ENCODE results near the gene EPHB6. TPM values are rescaled to one million over a fixed set of nuclear protein-coding genes. Genes with fewer than 3 reads are reported as not detected.

Gene EPHB6
- polyA plus RNA-seq, 3 donors = 17.3 to 23.9 (median 23.5) TPM

- no peak for DNase-seq (ENCODE audit: extremely low read depth in 1 of 11, low read depth in 9 of 11, low spot score in 4 of 11)
Measured at GRCh38 chr7:142910031-142910433, 55.2 kb downstream of the EPHB6 start.

GRCh38 chr7:142910481-142910880 lies 55.6 kb downstream of the EPHB6 start:
- DNase-seq (ENCODE audit: extremely low read depth in 1 of 11, low read depth in 9 of 11, low spot score in 4 of 11) = no peak

- DNase-seq (ENCODE audit: extremely low read depth in 1 of 11, low read depth in 9 of 11, low spot score in 4 of 11) = no peak
Measured at GRCh38 chr7:142913051-142913450, 58.2 kb downstream of the EPHB6 start.

- no peak for DNase-seq (ENCODE audit: extremely low read depth in 1 of 11, low read depth in 9 of 11, low spot score in 4 of 11)
Measured at GRCh38 chr7:142913566-142913965, 58.7 kb downstream of the EPHB6 start.

- DNase-seq (ENCODE audit: extremely low read depth in 1 of 11, low read depth in 9 of 11, low spot score in 4 of 11) = no peak
Measured at GRCh38 chr7:142914121-142914520, 59.2 kb downstream of the EPHB6 start.

GRCh38 chr7:142915315-142915714 lies 60.4 kb downstream of the EPHB6 start:
- no peak for DNase-seq (ENCODE audit: extremely low read depth in 1 of 11, low read depth in 9 of 11, low spot score in 4 of 11)

GRCh38 chr7:142916508-142916907 lies 61.6 kb downstream of the EPHB6 start:
- peak in 9 of 11 donors; percentile 9 to 45 (median 31) for DNase-seq (ENCODE audit: extremely low read depth in 1 of 11, low read depth in 9 of 11, low spot score in 4 of 11)

GRCh38 chr7:142917447-142917846 lies 62.6 kb downstream of the EPHB6 start:
- DNase-seq (ENCODE audit: extremely low read depth in 1 of 11, low read depth in 9 of 11, low spot score in 4 of 11) = no peak

GRCh38 chr7:142918901-142919300 lies 64.0 kb downstream of the EPHB6 start:
- no peak for DNase-seq (ENCODE audit: extremely low read depth in 1 of 11, low read depth in 9 of 11, low spot score in 4 of 11)

- no peak for DNase-seq (ENCODE audit: extremely low read depth in 1 of 11, low read depth in 9 of 11, low spot score in 4 of 11)
Measured at GRCh38 chr7:142919656-142920055, 64.8 kb downstream of the EPHB6 start.

Other genes starting within 250 kb of the EPHB6 start
- not detected for gene PRSS1, start 105.6 kb upstream of the EPHB6 start, polyA plus RNA-seq (ENCODE audit: insufficient read length in 3 of 3)
- not detected for gene PRSS2, start 84.1 kb upstream of the EPHB6 start, polyA plus RNA-seq (ENCODE audit: insufficient read length in 3 of 3)
- 10 to 100 TPM in 2 of 3 donors, 1 to 10 TPM in 1; 9.1 to 21.6 (median 10.4) TPM for gene TRPV6, start 30.7 kb downstream of the EPHB6 start, polyA plus RNA-seq (ENCODE audit: insufficient read length in 3 of 3)
- gene TRPV5, start 78.7 kb downstream of the EPHB6 start, polyA plus RNA-seq (ENCODE audit: insufficient read length in 3 of 3) = 1 to 10 TPM in 1 of 3 donors, under 1 TPM in 2; 0.72 to 1.5 (median 0.80) TPM
- gene LLCFC1, start 84.4 kb downstream of the EPHB6 start, polyA plus RNA-seq (ENCODE audit: insufficient read length in 3 of 3) = 1 to 10 TPM in 1 of 3 donors, under 1 TPM in 2; 0.54 to 1.4 (median 0.66) TPM
- 1 to 10 TPM; 2.1 to 3.7 (median 2.6) TPM for gene KEL, start 107.3 kb downstream of the EPHB6 start, polyA plus RNA-seq (ENCODE audit: insufficient read length in 3 of 3)
- not detected for gene OR9A2, start 172.1 kb downstream of the EPHB6 start, polyA plus RNA-seq (ENCODE audit: insufficient read length in 3 of 3)
- gene OR6V1, start 197.3 kb downstream of the EPHB6 start, polyA plus RNA-seq (ENCODE audit: insufficient read length in 3 of 3) = not detected